Aortic smooth muscle cell (primary cell): ENCODE data around the gene APOF. TPM values are rescaled to one million over a fixed set of nuclear protein-coding genes. Genes with fewer than 3 reads are reported as not detected.

Experiments used
- total RNA-seq: library from RNA; depleted of rRNA; stranded (reverse); fragments of >200 nt; gene quantifications from 2 replicates; pipeline ENCODE4 v1.2.3, GENCODE V29; 2014

APOF gene, protein sequence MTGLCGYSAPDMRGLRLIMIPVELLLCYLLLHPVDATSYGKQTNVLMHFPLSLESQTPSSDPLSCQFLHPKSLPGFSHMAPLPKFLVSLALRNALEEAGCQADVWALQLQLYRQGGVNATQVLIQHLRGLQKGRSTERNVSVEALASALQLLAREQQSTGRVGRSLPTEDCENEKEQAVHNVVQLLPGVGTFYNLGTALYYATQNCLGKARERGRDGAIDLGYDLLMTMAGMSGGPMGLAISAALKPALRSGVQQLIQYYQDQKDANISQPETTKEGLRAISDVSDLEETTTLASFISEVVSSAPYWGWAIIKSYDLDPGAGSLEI
- total RNA-seq = not detected in 2 replicates

DNA sequence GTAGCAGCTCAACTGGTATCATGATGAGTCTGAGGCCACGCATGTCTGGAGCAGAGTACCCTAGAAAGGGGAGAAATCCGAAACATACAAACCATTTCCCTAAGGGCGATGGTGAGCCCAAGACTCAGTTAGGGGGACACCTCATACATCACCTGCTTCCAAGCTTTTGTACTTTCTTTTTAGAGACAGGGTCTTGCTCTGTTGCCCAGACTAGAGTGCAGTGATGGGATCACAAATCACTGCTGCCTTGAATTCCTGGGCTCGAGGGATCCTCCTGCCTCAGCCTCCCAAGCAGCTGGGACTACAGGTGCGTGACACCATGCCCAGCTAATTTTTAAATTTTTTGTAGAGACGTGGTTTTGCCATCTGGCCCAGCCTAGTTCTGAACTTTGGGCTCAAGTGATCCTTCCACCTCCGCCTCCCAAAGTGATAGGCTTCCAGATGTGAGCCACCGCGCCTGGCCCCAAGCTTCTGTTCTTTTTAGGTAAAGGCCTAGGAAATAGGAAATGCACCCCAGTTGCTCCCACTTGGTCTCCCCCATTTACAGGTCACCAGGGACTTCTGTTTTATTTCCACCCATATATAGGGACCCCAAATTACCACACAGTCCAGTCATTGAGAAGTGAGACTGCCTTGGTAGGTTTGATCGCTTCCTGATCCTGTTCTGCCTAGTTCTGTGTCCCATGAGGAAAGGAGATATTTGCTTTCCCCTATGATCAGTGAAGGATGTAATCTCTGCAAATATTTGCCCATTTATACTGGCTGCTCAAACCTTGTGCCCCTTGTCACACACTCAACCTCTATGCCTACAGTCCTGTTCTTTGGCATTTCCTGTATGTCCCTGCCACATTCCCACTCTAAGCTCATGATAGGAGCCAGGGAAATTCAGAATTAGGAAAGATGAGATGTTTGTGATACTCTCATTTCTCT, at the start of gene APOF:
TSS of gene APOF (minus strand) at position 728 of the 930 bp plus-strand sequence. CDS start at position 616, 112 bp downstream.

DNA sequence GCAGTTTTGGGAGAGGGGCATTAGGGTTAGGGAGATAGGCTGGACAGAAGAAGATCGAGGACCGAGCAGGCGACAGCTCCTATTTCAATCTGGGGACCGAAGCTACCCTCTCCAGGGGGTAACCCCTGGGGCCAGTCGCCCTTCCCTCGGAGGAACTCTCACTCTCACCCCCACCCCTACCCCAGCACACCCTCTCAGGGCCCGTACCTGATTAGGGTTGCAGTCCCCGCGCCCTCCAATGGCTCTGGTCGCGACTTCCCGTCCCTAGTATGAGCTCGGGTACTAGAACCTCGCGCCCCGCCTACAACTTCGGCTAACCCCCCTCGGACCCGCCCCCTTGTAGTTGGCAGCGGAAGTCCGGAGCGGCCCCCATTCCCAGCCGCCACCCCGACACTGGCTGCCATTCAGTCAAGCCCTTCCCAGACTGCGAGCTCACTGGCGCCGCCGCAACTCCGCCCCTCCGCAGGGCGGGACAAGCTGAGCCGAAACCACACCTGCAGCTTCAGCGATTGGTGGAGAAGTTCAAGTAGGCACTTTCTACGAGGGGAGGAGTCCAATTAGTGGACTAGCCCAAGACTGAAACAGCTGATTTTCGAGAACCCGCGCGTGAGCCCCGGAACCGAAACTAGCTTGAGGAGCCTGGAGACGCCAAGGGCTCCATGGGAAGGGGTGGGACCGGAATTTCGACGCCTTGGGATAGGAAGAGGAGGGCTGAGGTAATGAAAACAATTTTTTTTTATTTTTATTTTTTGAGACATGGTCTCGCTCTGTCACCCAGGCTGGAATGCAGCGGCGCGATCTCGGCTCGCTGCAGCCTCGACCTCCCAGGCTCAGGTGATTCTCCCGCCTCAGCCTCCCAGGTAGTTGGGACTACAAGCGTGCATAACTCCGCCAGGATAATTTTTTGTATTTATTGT, 2.5 kb downstream of the APOF start, which contains the start of gene STAT2:
TSS of gene STAT2 (minus strand) at position 257 of the 917 bp plus-strand sequence. CDS start 3,536 bp downstream, outside the sequence.

DNA sequence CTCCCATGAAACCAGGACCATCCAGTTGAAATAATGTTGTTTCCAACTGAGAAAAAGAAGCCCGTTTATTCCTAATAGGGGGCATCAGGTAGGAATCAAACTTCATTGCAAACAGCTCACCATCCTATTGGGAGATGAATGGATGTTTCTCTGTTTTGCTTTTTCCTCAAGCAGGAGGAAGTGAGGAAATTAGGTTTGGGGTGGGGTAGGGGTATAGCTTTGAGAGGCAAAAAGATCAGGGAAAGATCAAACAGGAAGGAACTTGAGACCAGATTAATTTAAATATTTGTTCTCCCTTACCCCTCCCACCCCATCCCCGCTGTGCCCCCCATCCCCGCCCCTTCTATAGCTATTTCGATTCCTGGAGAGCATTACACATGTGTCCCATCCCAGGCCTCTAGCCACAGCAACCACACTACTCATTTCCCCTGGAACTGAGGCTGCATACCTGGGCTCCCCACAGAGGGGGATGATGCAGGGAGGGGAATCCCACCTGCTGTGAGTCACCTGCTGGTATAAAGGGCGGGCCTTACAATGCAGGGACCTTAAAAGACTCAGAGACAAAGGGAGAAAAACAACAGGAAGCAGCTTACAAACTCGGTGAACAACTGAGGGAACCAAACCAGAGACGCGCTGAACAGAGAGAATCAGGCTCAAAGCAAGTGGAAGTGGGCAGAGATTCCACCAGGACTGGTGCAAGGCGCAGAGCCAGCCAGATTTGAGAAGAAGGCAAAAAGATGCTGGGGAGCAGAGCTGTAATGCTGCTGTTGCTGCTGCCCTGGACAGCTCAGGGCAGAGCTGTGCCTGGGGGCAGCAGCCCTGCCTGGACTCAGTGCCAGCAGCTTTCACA, 24.1 kb downstream of the APOF start, which contains the start of gene IL23A:
TSS of gene IL23A (plus strand) at position 577 of the 850 bp plus-strand sequence. CDS start at position 738, 161 bp downstream.

DNA sequence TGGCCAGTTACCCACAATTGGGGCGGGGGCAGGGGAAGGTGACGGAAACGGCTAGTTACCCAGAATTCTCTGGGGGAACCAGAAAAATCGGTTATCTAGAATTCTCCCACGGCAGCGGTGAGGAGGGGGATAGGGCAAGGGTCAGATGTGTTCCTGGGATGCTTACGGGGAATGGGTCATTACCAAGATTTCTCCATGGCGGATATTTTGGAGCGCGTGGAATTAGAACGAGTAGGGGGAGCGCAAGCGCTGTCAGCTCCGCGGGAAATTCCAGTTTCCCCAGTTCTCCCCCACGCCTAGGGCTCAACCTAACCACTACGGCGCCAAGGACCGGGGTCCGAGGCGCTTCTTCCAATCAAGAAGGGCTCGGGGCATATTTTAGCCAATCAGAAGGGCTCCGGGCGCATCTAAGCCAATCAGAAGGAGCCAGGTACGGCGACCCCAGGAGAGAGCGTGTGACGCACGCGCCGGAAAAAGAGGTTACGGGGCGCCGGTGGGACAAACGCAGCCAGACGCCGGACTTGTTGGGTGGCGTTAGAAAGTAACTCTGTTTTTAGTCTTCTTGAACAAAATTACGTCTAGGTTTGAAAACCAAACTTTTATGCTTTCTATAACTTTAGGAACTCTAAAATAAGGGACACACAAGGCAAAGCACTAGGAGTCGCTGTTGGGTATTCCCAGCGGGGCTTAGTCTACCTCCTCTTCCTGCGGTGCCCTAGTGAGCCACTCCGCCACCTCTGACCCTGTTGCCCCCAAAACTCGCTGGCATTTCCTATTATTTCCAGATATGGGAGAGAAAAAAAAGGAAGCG, 28.8 kb downstream of the APOF start, which contains the start of gene PAN2:
TSS of gene PAN2 (minus strand) at position 322 of the 811 bp plus-strand sequence. CDS start 906 bp downstream, outside the sequence.

DNA sequence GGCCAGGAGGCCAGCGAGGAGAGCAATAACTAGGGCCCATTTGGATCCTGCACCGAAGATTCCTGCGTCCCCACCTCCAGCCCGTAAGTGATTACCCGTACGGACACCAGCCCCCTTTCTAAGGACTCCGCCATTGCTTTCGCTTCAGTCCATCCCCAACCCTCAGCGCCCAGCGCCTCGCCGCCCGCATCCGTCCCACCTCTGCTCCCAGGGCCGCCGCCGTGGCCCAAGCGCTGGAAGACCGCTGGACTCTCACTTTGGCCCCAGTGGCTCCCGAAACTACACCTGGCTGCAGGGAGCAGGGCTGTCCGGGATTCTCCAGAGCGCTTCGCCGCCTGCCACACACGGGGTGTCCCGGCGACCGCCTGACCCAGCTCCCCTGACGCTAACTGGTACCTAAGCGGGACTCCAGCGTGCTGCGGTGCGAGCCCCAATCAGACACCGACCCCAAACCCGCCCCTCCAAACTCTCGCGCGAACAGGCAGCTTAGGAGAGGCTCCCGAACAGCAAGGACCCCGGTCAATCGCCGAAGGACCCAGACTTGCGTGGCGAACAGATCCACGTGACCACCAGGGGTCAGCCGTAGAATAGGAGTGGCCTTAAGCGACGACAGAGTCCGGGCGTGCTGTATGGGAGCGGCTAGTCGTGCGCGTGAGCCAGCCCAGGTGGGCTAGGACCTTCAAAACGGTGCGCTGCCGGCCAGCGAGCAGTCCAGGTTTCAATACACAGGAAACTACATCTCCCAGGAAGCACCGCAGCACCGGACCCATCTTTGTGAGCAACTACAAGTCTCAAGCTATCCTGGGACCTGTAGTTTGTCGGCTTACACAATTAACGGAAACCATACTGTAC, 46.8 kb downstream of the APOF start, which contains the start of gene CNPY2:
TSS of gene CNPY2 (minus strand) at position 367 of the 852 bp plus-strand sequence. CDS start 771 bp downstream, outside the sequence.

Other genes starting within 250 kb of the APOF start
- 3,729 and 3,955 TPM in 2 replicates for gene RPL41, start 246.2 kb downstream of the APOF start, total RNA-seq
- 6.8 and 7.9 TPM in 2 replicates for gene ZC3H10, start 244.6 kb downstream of the APOF start, total RNA-seq
- 209 and 236 TPM in 2 replicates for gene ESYT1, start 234.6 kb downstream of the APOF start, total RNA-seq
- 93.8 and 98.2 TPM in 2 replicates for gene MYL6B, start 210.3 kb downstream of the APOF start, total RNA-seq
- gene MYL6, start 204.5 kb downstream of the APOF start, total RNA-seq = 3,015 and 3,100 TPM in 2 replicates
- 47.4 and 50.4 TPM in 2 replicates for gene SMARCC2, start 173.4 kb downstream of the APOF start, total RNA-seq
- 109 and 127 TPM in 2 replicates for gene RNF41, start 140.9 kb downstream of the APOF start, total RNA-seq
- gene NABP2, start 138.5 kb downstream of the APOF start, total RNA-seq = 31.9 and 33.2 TPM in 2 replicates
- gene SLC39A5, start 132.8 kb downstream of the APOF start, total RNA-seq = 0.25 TPM in 1 of 2 replicates, not detected in the other
- gene ANKRD52, start 104.5 kb downstream of the APOF start, total RNA-seq = 16.8 and 18.5 TPM in 2 replicates
- 8.6 TPM in 2 replicates for gene COQ10A, start 95.9 kb downstream of the APOF start, total RNA-seq
- gene CS, start 62.5 kb downstream of the APOF start, total RNA-seq = 82.7 and 94.0 TPM in 2 replicates
- gene CNPY2, start 46.9 kb downstream of the APOF start, total RNA-seq = 78.8 and 85.5 TPM in 2 replicates
- gene PAN2, start 28.9 kb downstream of the APOF start, total RNA-seq = 16.9 and 21.1 TPM in 2 replicates
- gene IL23A, start 24.0 kb downstream of the APOF start, total RNA-seq = 0.12 TPM in 1 of 2 replicates, not detected in the other
- gene STAT2, start 2.8 kb downstream of the APOF start, total RNA-seq = 172 and 185 TPM in 2 replicates
- 4.8 and 10.3 TPM in 2 replicates for gene TIMELESS, start 86.6 kb upstream of the APOF start, total RNA-seq
- not detected in 2 replicates for gene MIP, start 91.8 kb upstream of the APOF start, total RNA-seq
- gene SPRYD4, start 105.7 kb upstream of the APOF start, total RNA-seq = 1.6 TPM in 2 replicates
- 0.13 TPM in 1 of 2 replicates, not detected in the other for gene GLS2, start 125.3 kb upstream of the APOF start, total RNA-seq
- 11.5 and 19.6 TPM in 2 replicates for gene RBMS2, start 159.0 kb upstream of the APOF start, total RNA-seq